Stimulated activated naive CD8-positive, alpha-beta T cell treated with anti-CD3 and anti-CD28 coated beads, Interleukin-15, Interleukin-2, amounts not matched to agents 100 ng/mL and 50 ng/mL, for 24 hours (primary cell): ENCODE results near the gene SLC35E2B.
"Not testable (repeated sequence)": the region's sequence is repeated elsewhere in the genome, so short reads cannot be mapped to it uniquely, and the experiment has no call there.

Experiments
- H3K27ac Mint-ChIP-seq: one replicate; pipeline ENCODE4 v1.8.0; 2021; ENCODE audit warnings: mild to moderate bottlenecking, mixed read lengths
- H3K27me3 Mint-ChIP-seq: one replicate; pipeline ENCODE4 v1.8.0; 2021; ENCODE audit warnings: mixed read lengths
- H3K36me3 Mint-ChIP-seq: one replicate; pipeline ENCODE4 v1.8.0; 2021; ENCODE audit warnings: low read depth, mixed read lengths
- H3K4me1 Mint-ChIP-seq: one replicate; pipeline ENCODE4 v1.8.0; 2021; ENCODE audit warnings: low read depth, mixed read lengths
- H3K4me3 Mint-ChIP-seq: one replicate; pipeline ENCODE4 v1.8.0; 2021; ENCODE audit warnings: mild to moderate bottlenecking, mixed read lengths
- H3K9me3 Mint-ChIP-seq: one replicate; pipeline ENCODE4 v1.8.0; 2021; ENCODE audit warnings: mixed read lengths

SLC35E2B gene

DNA sequence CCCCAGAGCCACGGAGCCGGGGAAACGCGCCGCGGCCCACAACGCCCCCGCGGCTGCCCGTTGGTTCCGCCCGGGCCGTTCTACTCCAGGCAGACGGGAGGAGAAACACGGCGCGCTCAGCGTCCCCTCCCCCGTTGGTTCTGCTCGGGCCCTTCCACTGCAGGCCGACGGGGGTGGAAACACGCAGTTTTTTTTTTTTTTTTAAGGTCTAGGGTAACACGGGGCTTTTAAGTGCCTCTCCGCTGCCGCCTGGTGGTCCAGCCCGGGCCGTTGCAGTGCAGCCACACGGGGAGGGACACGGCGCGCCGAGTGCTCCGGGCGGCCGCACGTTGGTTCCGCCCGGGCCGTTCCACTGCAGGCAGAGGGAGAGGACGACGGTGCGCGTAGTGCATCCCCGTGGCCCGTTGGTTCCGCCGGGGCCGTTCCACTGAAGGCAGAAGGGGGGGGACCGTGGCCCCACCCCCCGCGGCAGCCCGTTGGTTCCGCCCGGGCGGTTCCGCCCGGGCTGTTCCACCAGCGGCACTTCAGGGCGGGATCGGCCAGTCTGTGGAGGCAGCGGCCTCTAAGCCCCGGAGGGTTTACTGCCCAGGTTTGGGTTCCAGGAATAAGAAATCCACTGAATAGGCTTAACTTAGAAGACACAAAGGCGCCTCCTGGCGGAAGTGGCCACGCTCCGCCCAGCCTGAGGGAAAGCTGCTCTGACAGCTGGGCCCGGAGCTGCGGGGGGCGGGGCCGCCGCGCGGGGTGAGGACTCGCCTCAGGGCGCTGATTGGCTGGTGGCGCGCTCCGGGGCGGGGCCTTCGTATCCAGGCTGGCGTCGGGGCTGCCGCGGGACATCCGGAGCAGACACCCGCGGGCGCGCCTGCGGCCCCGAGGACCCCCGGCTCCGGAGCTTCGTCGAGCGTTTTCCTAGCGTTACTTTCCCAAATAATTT, at the start of gene SLC35E2B:
Gene SLC35E2B, minus strand, starts transcription at position 82 of the 934 bp plus-strand sequence. CDS start 16,096 bp downstream, outside the sequence.
- Mint-ChIP-seq H3K27ac (peak within 1 kb of the TSS; percentile 45), H3K4me3 (peak within 1 kb of the TSS; percentile 55), H3K36me3 (peaks cover 13% of the 10 kb centered on the region), H3K4me1 (peaks cover 15% of the 10 kb centered on the region)
- not testable (repeated sequence) for H3K27me3 Mint-ChIP-seq, H3K9me3 Mint-ChIP-seq

- not testable (repeated sequence) for H3K36me3 Mint-ChIP-seq, H3K4me1 Mint-ChIP-seq, H3K9me3 Mint-ChIP-seq, H3K27ac Mint-ChIP-seq, H3K27me3 Mint-ChIP-seq, H3K4me3 Mint-ChIP-seq
These were observed 48.4 kb upstream of the SLC35E2B start for GRCh38 chr1:1741013-1741412.

GRCh38 chr1:1738799-1739337, 46.3 kb upstream of the SLC35E2B start:
- H3K9me3 Mint-ChIP-seq, H3K4me3 Mint-ChIP-seq, H3K27ac Mint-ChIP-seq, H3K4me1 Mint-ChIP-seq, H3K27me3 Mint-ChIP-seq, H3K36me3 Mint-ChIP-seq: not testable (repeated sequence)

GRCh38 chr1:1737675-1738590, 45.3 kb upstream of the SLC35E2B start:
- H3K4me3 Mint-ChIP-seq, H3K27ac Mint-ChIP-seq, H3K36me3 Mint-ChIP-seq, H3K4me1 Mint-ChIP-seq, H3K9me3 Mint-ChIP-seq, H3K27me3 Mint-ChIP-seq: not testable (repeated sequence)

- H3K9me3 Mint-ChIP-seq: no peaks in the 10 kb centered on the region
- H3K4me3 Mint-ChIP-seq: no peak overlapping the region
- H3K4me1 Mint-ChIP-seq: peaks cover 4% of the 10 kb centered on the region
- H3K36me3 Mint-ChIP-seq: peaks cover 4% of the 10 kb centered on the region
- no peaks in the 10 kb centered on the region for H3K27me3 Mint-ChIP-seq
- no peak overlapping the region for H3K27ac Mint-ChIP-seq
These were observed 39.8 kb upstream of the SLC35E2B start for GRCh38 chr1:1732381-1732780.

DNA sequence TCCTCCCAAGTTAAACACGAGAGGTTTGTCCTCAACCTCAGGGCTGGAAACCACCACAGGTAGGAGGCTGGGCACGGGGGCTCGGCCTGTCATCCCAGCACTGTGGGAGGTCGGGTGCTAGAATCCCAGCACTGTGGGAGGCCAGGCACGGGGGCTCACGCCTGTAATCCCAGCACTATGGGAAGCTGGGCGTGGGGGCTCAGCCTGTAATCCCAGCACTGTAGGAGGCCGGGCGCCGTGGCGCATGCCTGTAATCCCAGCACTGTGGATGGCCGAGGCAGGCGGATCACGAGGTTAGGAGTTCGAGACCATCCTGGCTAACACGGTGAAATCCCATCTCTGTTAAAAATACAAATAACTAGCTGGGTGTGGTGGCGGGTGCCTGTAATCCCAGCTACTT, 38.3 kb upstream of the SLC35E2B start:
- Mint-ChIP-seq H3K4me1 (peaks cover 4% of the 10 kb centered on the region), H3K4me3 (no peak overlapping the region), H3K27ac (no peak overlapping the region), H3K9me3 (no peaks in the 10 kb centered on the region), H3K27me3 (no peaks in the 10 kb centered on the region), H3K36me3 (peaks cover 4% of the 10 kb centered on the region)

DNA sequence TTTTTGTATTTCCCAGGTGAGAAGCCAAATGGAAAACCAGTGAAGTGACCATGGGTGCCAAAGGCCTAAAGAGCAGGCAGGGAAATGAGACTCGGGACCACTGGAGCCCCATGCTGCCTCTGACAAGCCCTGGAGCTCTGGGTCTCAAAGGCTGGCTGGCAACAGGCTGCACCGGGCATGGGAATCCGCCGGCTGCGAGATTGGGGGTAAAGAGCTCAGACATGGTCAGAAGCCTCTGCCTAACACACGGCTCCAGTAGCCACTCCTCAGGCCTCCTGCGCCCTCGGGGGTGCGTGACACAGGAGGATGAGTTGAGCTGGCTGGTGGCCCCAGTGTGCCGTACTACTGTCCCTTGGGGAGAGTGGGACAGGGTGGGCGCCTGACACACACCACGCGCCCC, 37.6 kb upstream of the SLC35E2B start:
- H3K9me3 Mint-ChIP-seq, H3K36me3 Mint-ChIP-seq, H3K27me3 Mint-ChIP-seq, H3K4me3 Mint-ChIP-seq, H3K4me1 Mint-ChIP-seq, H3K27ac Mint-ChIP-seq: not testable (repeated sequence)

DNA sequence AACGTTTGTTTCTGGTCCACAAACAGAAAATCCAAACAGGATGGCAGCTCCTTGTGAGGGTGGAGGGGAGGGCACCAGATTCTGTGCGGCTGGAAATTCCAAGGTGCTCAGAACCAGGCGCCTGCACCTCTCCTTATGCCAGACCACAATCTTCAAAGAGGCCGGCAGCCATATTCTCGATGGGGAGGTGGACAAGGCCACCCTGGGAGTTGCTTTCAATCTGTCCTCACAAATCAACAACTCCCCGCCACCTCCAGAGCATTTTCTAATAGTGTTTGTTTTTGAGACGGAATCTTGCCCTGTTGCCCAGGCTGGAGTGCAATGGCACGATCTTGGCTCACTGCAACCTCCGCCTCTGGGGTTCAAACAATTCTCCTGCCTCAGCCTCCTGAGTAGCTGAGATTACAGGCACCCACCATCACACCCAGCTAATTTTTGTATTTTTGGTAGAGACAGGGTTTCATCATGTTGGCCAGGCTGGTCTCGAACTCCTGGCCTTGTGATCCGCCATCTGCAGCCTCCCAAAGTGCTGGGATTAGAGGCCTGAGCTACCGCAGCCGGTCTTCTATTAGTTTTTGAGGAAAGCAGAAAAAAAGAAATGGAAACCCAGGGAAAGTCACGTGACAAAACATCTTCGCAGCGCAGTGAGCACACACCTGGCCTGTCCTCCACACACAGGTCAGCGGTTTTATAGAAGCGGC, 36.7 kb upstream of the SLC35E2B start:
- not testable (repeated sequence) for H3K4me1 Mint-ChIP-seq, H3K4me3 Mint-ChIP-seq, H3K36me3 Mint-ChIP-seq, H3K27me3 Mint-ChIP-seq, H3K9me3 Mint-ChIP-seq, H3K27ac Mint-ChIP-seq

- H3K27ac Mint-ChIP-seq, H3K27me3 Mint-ChIP-seq, H3K4me1 Mint-ChIP-seq, H3K36me3 Mint-ChIP-seq, H3K4me3 Mint-ChIP-seq, H3K9me3 Mint-ChIP-seq: not testable (repeated sequence)
These were observed 35.9 kb upstream of the SLC35E2B start for GRCh38 chr1:1728308-1729005.

- not testable (repeated sequence) for H3K4me3 Mint-ChIP-seq, H3K36me3 Mint-ChIP-seq, H3K27ac Mint-ChIP-seq, H3K9me3 Mint-ChIP-seq, H3K4me1 Mint-ChIP-seq, H3K27me3 Mint-ChIP-seq
These were observed 34.6 kb upstream of the SLC35E2B start for GRCh38 chr1:1727131-1727651.

DNA sequence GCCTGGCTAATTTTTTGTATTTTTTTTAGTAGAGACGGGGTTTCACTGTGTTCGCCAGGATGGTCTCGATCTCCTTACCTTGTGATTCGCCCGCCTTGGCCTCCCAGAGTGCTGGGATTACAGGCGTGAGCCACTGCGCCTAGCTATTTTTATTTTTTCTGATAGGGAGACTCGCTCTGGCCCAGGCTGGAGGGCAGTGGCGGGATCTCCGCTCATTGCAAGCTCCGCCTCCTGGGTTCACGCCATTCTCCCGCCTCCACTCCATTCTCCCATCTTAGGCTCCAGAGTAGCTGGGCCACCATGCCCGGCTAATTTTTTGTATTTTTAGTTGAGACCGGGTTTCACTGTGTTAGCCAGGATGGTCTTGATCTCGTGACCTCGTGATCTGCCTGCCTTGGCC, 33.5 kb upstream of the SLC35E2B start:
- not testable (repeated sequence) for H3K9me3 Mint-ChIP-seq, H3K27ac Mint-ChIP-seq, H3K4me1 Mint-ChIP-seq, H3K36me3 Mint-ChIP-seq, H3K27me3 Mint-ChIP-seq
- peak overlapping the region; percentile 13 for H3K4me3 Mint-ChIP-seq

GRCh38 chr1:1724035-1724864, 31.7 kb upstream of the SLC35E2B start, which contains the start of gene CDK11A:
Gene CDK11A (minus strand): TSS chr1:1724357. CDS start chr1:1722818, 1,539 bp downstream.
- H3K4me1 Mint-ChIP-seq, H3K9me3 Mint-ChIP-seq, H3K27me3 Mint-ChIP-seq: not testable (repeated sequence)
- Mint-ChIP-seq H3K27ac (peak within 1 kb of the TSS; percentile 86), H3K36me3 (peaks cover 27% of the 10 kb centered on the region), H3K4me3 (peak within 1 kb of the TSS; percentile 85)

DNA sequence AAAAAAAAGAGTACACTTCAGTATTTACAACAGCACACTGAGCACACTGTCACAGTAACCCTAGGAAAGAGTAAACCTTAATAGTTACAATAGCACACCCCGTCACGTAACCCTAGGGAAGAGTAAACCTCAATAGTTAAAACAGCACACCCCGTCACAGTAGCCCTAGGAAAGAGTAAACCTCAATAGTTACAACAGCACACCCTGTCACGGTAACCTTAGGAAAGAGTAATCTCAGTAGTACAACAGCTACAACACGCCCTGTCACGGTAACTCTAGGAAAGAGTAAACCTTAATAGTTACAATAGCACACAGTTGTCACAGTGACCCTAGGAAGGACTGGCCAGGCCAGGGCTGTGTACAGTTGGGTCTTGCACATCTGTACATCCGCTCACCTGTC, 28.6 kb upstream of the SLC35E2B start:
- Mint-ChIP-seq H3K9me3 (no peaks in the 10 kb centered on the region), H3K4me1 (peaks cover 6% of the 10 kb centered on the region), H3K27ac (peak overlapping the region; percentile 24), H3K27me3 (no peaks in the 10 kb centered on the region), H3K36me3 (peaks cover 51% of the 10 kb centered on the region), H3K4me3 (peak overlapping the region; percentile 4)
